ENCODE results near the gene IQCF6. TPM values are rescaled to one million over a fixed set of nuclear protein-coding genes. Genes with fewer than 3 reads are reported as not detected.
"Not testable (repeated sequence)": the region's sequence is repeated elsewhere in the genome, so short reads cannot be mapped to it uniquely, and the experiment has no call there.

The IQCF6 gene
- total and polyA plus RNA-seq, 2 donors = not detected

DNA sequence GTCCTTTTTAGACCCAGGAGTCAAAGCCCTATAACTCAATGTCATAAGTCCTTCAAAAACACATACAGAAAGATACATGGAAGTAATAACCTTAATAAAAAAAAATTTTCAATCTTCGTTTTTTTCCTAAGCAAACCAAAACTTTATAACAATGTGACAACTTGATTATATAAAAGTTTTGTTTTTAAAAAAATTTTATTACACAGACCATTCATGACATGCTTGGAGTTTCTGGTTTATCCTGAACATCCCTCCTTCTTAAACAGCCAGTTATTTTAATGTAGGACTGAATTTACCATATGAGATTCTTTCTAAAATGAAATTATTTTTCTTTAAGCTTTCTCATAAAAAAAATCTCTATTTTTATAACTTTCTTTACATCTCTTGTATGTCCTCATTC lies 30.7 kb downstream of the IQCF6 start:
- Histone ChIP-seq H3K4me1 (ENCODE audit: insufficient read depth) (no peaks in the 10 kb centered on the region), H3K36me3 (ENCODE audit: insufficient read depth) (no peaks in the 10 kb centered on the region), H3K27ac (ENCODE audit: low read depth) (no peak overlapping the region), H3K4me3 (ENCODE audit: low read depth, low read length) (no peak overlapping the region)
- DNase-seq (ENCODE audit: extremely low spot score) = no peak
- WGBS = 42% methylated on average over 1 of the region's 1 CpG

DNA sequence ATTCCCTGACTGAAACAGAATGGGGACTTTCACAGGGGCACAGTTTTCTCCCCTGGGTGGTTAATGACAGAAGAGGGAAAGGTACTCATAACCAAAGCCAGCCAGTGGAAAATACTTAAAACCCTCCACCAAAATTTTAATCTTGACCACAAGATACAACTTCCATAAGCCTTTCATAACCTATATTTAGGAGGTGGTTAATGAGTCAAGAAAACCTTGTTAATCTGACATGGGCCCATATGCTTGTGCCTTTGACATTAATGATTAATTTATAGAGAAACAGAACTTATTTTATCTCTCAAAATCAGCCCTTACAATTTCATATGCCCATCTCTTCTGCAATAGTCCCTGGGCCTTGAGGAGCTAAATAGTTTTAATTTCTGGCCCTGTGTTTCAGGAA lies 31.2 kb downstream of the IQCF6 start:
- Histone ChIP-seq H3K36me3 (ENCODE audit: insufficient read depth) (no peaks in the 10 kb centered on the region), H3K4me1 (ENCODE audit: insufficient read depth) (no peaks in the 10 kb centered on the region), H3K27ac (ENCODE audit: low read depth) (no peak overlapping the region), H3K4me3 (ENCODE audit: low read depth, low read length) (no peak overlapping the region)
- DNase-seq (ENCODE audit: extremely low spot score) = no peak

DNA sequence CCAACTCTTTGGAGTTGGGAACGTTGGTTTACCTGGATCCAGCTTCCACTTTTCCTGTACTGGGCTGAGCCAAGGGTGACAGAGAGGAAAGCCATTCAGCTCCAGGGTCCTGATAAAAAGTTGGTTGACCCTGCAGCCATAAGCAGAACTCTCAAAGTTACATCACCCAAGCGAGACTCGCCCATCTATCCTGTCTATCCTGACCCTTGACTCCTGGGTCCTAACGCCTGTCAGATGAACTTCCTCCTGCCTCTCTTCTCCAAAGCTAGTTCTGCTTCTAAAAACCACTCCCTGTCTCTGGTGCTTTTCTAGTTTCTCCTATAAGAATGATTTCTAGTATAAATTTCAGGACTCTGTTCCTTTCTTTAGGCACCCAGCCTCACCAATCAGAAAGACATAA lies 36.1 kb downstream of the IQCF6 start:
- not testable (repeated sequence) for H3K4me1 ChIP-seq (ENCODE audit: insufficient read depth); H3K4me3 ChIP-seq (ENCODE audit: low read depth, low read length); H3K36me3 ChIP-seq (ENCODE audit: insufficient read depth); DNase-seq (ENCODE audit: extremely low spot score); H3K27ac ChIP-seq (ENCODE audit: low read depth)
- 61% methylated on average over 4 of the region's 4 CpGs for WGBS

DNA sequence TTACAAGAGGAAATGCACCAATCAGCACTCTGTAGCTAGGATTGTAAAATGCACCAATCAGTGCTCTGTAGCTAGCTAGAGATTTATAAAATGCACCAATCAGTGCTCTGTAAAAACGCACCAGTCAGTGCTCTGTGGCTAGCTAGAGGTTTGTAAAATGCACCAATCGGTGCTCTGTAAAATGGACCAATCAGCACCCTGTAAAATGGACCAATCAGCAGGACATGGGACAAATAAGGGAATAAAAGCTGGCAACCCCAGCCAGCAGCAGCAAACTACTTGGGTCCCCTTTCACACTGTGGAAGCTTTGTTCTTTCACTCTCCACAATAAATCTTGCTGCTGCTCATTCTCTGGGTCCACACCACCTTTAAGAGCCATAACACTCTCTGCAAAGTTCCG lies 36.7 kb downstream of the IQCF6 start:
- not testable (repeated sequence) for H3K36me3 ChIP-seq (ENCODE audit: insufficient read depth); DNase-seq (ENCODE audit: extremely low spot score); H3K4me1 ChIP-seq (ENCODE audit: insufficient read depth); H3K4me3 ChIP-seq (ENCODE audit: low read depth, low read length); H3K27ac ChIP-seq (ENCODE audit: low read depth)
- WGBS = 82% methylated on average over 3 of the region's 3 CpGs

DNA sequence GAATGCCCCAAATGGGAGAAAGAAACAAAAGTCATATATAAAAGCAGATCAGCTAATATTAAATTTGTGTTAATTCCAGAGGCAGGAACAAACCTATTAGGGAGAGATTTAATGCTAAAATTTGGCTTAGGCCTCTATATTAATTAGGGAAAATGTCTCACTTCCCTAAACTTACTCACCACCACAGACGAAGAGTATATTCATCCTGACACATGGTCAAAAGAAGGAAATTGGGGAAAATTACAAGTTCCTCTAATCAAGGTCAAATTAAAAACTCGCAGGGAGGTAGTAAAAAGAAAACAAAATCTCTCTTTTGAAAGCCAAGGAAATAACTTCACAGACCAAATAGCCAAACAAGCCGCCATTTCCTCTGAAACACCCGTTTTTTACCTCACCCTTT lies 39.9 kb downstream of the IQCF6 start:
- no peaks in the 10 kb centered on the region for H3K4me1 ChIP-seq (ENCODE audit: insufficient read depth)
- no peaks in the 10 kb centered on the region for H3K36me3 ChIP-seq (ENCODE audit: insufficient read depth)
- H3K4me3 ChIP-seq (ENCODE audit: low read depth, low read length) = no peak overlapping the region
- H3K27ac ChIP-seq (ENCODE audit: low read depth) = no peak overlapping the region
- DNase-seq (ENCODE audit: extremely low spot score) = no peak
- 55% methylated on average over 4 of the region's 4 CpGs for whole genome bisulfite sequencing

DNA sequence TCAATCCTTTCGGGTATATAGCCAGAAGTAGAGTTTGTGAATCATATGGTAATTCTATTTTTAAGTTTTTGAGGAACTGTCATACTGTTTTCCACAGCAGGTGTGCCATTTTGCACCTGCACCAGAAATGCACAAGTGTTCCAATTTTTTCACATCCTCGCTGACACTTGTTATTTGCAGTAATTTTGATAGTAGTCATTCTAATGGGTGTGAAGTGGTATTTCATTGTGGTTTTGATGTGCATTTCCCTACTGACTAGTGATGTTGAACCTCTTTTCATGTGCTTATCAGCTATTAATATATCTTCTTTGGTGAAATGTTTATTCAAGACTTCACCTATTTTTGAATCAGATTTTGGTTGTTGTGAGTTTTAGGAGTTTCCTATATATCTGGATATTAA lies 43.1 kb downstream of the IQCF6 start:
- WGBS = 79% methylated on average over 2 of the region's 2 CpGs

DNA sequence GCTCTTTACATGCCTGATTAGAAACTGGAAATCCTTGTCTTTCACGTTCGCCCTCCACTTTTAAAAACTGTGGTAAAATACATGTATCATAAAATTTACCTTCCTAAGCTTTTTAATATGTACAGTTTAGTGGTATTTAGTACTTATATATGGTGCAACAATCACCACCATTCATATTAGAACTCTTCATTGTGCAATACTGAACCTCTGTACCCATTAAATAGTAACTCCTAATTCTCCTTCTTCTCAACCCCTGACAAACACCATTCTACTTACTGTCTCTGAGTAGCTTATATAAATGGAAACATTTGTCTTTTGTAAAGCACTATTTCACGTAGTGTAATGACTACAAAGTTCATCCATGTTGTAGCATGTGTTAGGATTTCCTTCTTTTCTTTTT lies 44.0 kb downstream of the IQCF6 start:
- Histone ChIP-seq H3K36me3 (ENCODE audit: insufficient read depth) (no peaks in the 10 kb centered on the region), H3K4me3 (ENCODE audit: low read depth, low read length) (no peak overlapping the region), H3K4me1 (ENCODE audit: insufficient read depth) (no peaks in the 10 kb centered on the region), H3K27ac (ENCODE audit: low read depth) (no peak overlapping the region)
- DNase-seq (ENCODE audit: extremely low spot score) = no peak
- 59% methylated on average over 3 of the region's 3 CpGs for WGBS

More for the DNA sequence above, 43.1 kb downstream of the IQCF6 start:
- H3K4me3 ChIP-seq (ENCODE audit: low read depth, low read length) = no peak overlapping the region
- H3K36me3 ChIP-seq (ENCODE audit: insufficient read depth) = no peaks in the 10 kb centered on the region
- no peak for DNase-seq (ENCODE audit: extremely low spot score)
- no peaks in the 10 kb centered on the region for H3K4me1 ChIP-seq (ENCODE audit: insufficient read depth)
- no peak overlapping the region for H3K27ac ChIP-seq (ENCODE audit: low read depth)

DNA sequence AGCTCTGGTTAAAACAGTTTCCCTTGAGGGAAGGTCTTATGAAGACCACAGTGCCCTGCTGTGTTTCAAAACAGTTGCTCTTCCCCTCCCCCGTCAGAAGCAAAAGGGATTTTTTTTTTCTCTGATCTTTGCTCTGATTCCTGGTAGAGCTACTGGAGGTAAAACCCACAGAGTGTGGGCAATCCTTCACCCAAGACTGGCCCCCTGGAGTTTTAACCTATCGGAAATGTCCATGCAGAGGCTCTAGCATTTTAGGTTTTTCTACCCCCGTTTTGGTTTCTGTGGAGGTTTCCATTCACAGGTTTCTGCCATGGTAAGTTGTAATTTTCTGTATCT lies 44.5 kb downstream of the IQCF6 start:
- no peaks in the 10 kb centered on the region for H3K4me1 ChIP-seq (ENCODE audit: insufficient read depth)
- no peak for DNase-seq (ENCODE audit: extremely low spot score)
- WGBS = 31% methylated on average over 3 of the region's 3 CpGs

DNA sequence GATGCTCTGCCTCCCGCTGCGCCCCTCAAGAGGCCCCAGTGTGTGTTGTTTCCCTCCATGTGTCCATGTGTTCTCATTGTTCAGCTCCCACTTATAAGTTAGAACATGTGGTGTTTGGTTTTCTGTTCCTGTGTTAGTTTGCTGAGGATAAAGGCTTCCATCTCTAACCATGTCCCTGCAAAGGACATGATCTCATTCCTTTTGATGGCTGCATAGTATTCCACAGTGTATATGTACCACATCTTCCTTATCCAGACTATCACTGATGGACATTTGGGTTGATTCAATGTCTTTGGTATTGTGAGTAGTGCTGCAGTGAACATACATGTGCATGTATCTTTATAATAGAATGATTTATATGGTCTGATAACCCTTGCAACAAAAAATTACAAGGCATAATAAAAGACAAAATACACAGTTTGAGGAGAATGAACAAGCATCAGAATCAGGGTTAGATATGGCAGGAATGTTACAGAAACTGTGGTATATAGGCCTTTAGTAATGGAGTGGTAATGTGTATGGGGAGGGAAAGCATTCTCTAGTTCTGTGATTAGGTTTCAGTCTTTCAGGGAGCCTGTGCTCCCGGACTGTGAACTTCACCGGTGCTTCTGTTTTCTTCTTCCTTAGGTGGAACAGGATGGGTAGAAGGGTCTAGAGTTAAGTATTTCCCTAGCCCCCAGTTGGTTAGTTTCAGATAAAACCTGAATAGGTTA lies 45.0 kb downstream of the IQCF6 start:
- DNase-seq (ENCODE audit: extremely low spot score) = no peak
- Histone ChIP-seq H3K36me3 (ENCODE audit: insufficient read depth) (no peaks in the 10 kb centered on the region), H3K4me1 (ENCODE audit: insufficient read depth) (no peaks in the 10 kb centered on the region), H3K4me3 (ENCODE audit: low read depth, low read length) (no peak overlapping the region), H3K27ac (ENCODE audit: low read depth) (no peak overlapping the region)
- WGBS = 89% methylated on average over 4 of the region's 4 CpGs

More for the DNA sequence above, 44.5 kb downstream of the IQCF6 start:
- Histone ChIP-seq H3K4me3 (ENCODE audit: low read depth, low read length) (no peak overlapping the region), H3K36me3 (ENCODE audit: insufficient read depth) (no peaks in the 10 kb centered on the region), H3K27ac (ENCODE audit: low read depth) (no peak overlapping the region)

DNA sequence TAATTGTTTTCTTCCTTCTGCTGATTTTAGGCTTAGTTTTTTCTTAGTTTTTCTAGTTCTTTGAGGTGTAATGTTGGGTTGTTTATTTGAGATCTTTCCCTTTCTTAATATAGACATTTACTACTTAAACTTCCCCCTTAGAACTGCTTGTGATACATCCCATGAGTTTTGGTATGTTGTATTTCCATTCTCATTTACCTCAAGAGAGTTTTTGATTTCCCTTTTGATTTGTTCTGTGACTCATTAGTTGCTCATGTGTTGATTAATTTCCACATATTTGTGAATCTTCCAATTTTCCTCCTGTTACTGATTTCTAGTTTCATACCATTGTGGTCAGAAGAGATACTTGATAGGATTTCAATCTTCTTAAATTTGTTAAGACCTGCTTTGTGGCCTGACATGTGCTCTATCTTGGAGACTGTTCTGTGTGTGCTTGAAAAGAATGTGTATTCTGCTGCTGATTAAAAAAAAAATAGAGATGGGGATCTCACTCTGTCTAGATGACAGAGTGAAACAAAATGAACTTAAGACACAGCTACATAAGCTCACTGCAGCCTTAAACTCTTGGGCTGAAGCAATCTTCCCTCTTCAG lies 49.9 kb downstream of the IQCF6 start:
- DNase-seq (ENCODE audit: extremely low spot score) = no peak
- Histone ChIP-seq H3K36me3 (ENCODE audit: insufficient read depth) (no peaks in the 10 kb centered on the region), H3K4me3 (ENCODE audit: low read depth, low read length) (no peak overlapping the region), H3K27ac (ENCODE audit: low read depth) (no peak overlapping the region), H3K4me1 (ENCODE audit: insufficient read depth) (no peaks in the 10 kb centered on the region)

Other genes with a start within 250 kb of the IQCF6 start
- 24.9 TPM for gene RAD54L2, start 240.5 kb downstream of the IQCF6 start, total RNA-seq
- 5.5 TPM for gene RAD54L2, start 240.5 kb downstream of the IQCF6 start, polyA plus RNA-seq
- gene TEX264, start 108.0 kb downstream of the IQCF6 start, total RNA-seq = 23.8 TPM
- 64.2 TPM for gene TEX264, start 108.0 kb downstream of the IQCF6 start, polyA plus RNA-seq
- gene GRM2, start 72.2 kb downstream of the IQCF6 start, total RNA-seq = 0.32 TPM
- gene GRM2, start 72.2 kb downstream of the IQCF6 start, polyA plus RNA-seq = 0.19 TPM
- not detected for gene IQCF2, start 82.4 kb upstream of the IQCF6 start, total RNA-seq
- not detected for gene IQCF2, start 82.4 kb upstream of the IQCF6 start, polyA plus RNA-seq
- gene IQCF5, start 96.4 kb upstream of the IQCF6 start, total RNA-seq = not detected
- not detected for gene IQCF5, start 96.4 kb upstream of the IQCF6 start, polyA plus RNA-seq
- not detected for gene IQCF1, start 124.1 kb upstream of the IQCF6 start, total RNA-seq
- not detected for gene IQCF1, start 124.1 kb upstream of the IQCF6 start, polyA plus RNA-seq
- gene RRP9, start 162.7 kb upstream of the IQCF6 start, total RNA-seq = 7.7 TPM
- 29.5 TPM for gene RRP9, start 162.7 kb upstream of the IQCF6 start, polyA plus RNA-seq
- 6.1 TPM for gene PARP3, start 163.1 kb upstream of the IQCF6 start, total RNA-seq
- gene PARP3, start 163.1 kb upstream of the IQCF6 start, polyA plus RNA-seq = 15.0 TPM
- gene GPR62, start 176.1 kb upstream of the IQCF6 start, total RNA-seq = not detected
- gene GPR62, start 176.1 kb upstream of the IQCF6 start, polyA plus RNA-seq = 0.32 TPM
- gene PCBP4, start 188.2 kb upstream of the IQCF6 start, total RNA-seq = 22.4 TPM
- 43.9 TPM for gene PCBP4, start 188.2 kb upstream of the IQCF6 start, polyA plus RNA-seq
- 14.2 TPM for gene ABHD14B, start 194.8 kb upstream of the IQCF6 start, total RNA-seq
- gene ABHD14B, start 194.8 kb upstream of the IQCF6 start, polyA plus RNA-seq = 69.1 TPM
- gene ABHD14A, start 195.8 kb upstream of the IQCF6 start, total RNA-seq = 13.0 TPM
- 31.5 TPM for gene ABHD14A, start 195.8 kb upstream of the IQCF6 start, polyA plus RNA-seq
- gene ACY1, start 204.3 kb upstream of the IQCF6 start, total RNA-seq = 10.6 TPM
- 20.0 TPM for gene ACY1, start 204.3 kb upstream of the IQCF6 start, polyA plus RNA-seq
- 623 TPM for gene RPL29, start 216.7 kb upstream of the IQCF6 start, total RNA-seq
- 1,824 TPM for gene RPL29, start 216.7 kb upstream of the IQCF6 start, polyA plus RNA-seq

Measured in urinary bladder (tissue), 4 donors.